PC-9 (cell line): Measurements from ENCODE around the gene TUBGCP6. TPM values are rescaled to one million over a fixed set of nuclear protein-coding genes. Genes with fewer than 3 reads are reported as not detected.
A peak's percentile ranks its signal among the peaks of the same experiment; 100 is the strongest.
"Not testable (repeated sequence)": the region's sequence is repeated elsewhere in the genome, so short reads cannot be mapped to it uniquely, and the experiment has no call there.

Experiments
- BruUV-seq: library from RNA; stranded (reverse); fragments of 400-500 nt; replicated peaks from 2 replicates; lab custom pipeline; 2021; lab: Mats Ljungman, UMichigan
- CTCF ChIA-PET: fragments of 300-600 bp; sonication (Branson Sonifier 250); formaldehyde crosslinking; loops from one replicate; lab custom pipeline; 2022; ENCODE audit warnings: antibody characterized with exemption; lab: Charles Lee
- POLR2A ChIA-PET: fragments of 300-600 bp; sonication (Branson Sonifier 250); formaldehyde crosslinking; loops from one replicate; lab custom pipeline; 2022; ENCODE audit warnings: antibody characterized with exemption; ENCODE audit not compliant: unreplicated experiment; lab: Charles Lee
- DNase-seq, 2 experiments: peaks; one replicate each; pipeline versions ENCODE4 v3.0.0 to v3.0.0-alpha.2; 2015 to 2022; ENCODE audit warnings: mixed read lengths in 1 of 2
- H2AFZ ChIP-seq: fragments of 200-600 bp; sonication (generic); 2 replicates; pipeline ENCODE4 v1.8.1; 2017; ENCODE audit warnings: antibody characterized with exemption
- H3F3A ChIP-seq: fragments of 200-600 bp; sonication (generic); 2 replicates; pipeline ENCODE4 v1.8.1; 2017; ENCODE audit warnings: antibody characterized with exemption, mild to moderate bottlenecking, low read depth; ENCODE audit not compliant: insufficient read depth
- H3K27ac ChIP-seq: fragments of 200-600 bp; sonication (generic); 2 replicates; pipeline ENCODE4 v1.6.1; 2016; ENCODE audit warnings: mixed run types
- H3K27me3 ChIP-seq: fragments of 200-600 bp; sonication (generic); 2 replicates; pipeline ENCODE4 v1.6.1; 2016; ENCODE audit warnings: low read depth, mixed run types; ENCODE audit not compliant: insufficient read depth
- H3K36me3 ChIP-seq: fragments of 200-600 bp; sonication (generic); 2 replicates; pipeline ENCODE4 v1.6.1; 2016; ENCODE audit warnings: low read depth, mixed run types
- H3K4me1 ChIP-seq: fragments of 200-600 bp; sonication (generic); replicated peaks from 2 replicates; pipeline ENCODE4 v1.6.1; 2016; ENCODE audit warnings: mixed run types; ENCODE audit not compliant: insufficient read depth
- H3K4me2 ChIP-seq: fragments of 200-600 bp; sonication (generic); 2 replicates; pipeline ENCODE4 v1.6.1; 2017; ENCODE audit warnings: mixed run types
- H3K4me3 ChIP-seq: fragments of 200-600 bp; sonication (generic); 2 replicates; pipeline ENCODE4 v1.6.1; 2016; ENCODE audit warnings: mixed run types
- H3K79me2 ChIP-seq: fragments of 200-600 bp; sonication (generic); 2 replicates; pipeline ENCODE4 v1.6.1; 2017; ENCODE audit warnings: low read depth, mixed run types
- H3K9me2 ChIP-seq: fragments of 200-600 bp; sonication (generic); 2 replicates; pipeline ENCODE4 v1.8.1; 2017; ENCODE audit warnings: mild to moderate bottlenecking; ENCODE audit not compliant: insufficient read depth
- H3K9me3 ChIP-seq: fragments of 200-600 bp; sonication (generic); 2 replicates; pipeline ENCODE4 v1.8.1; 2016; ENCODE audit warnings: low read depth; ENCODE audit not compliant: insufficient read depth
- H4K20me1 ChIP-seq: fragments of 200-600 bp; sonication (generic); 2 replicates; pipeline ENCODE4 v1.8.1; 2017; ENCODE audit not compliant: insufficient read depth
- CTCF ChIP-seq: fragments of 200-600 bp; sonication (generic); conservative IDR thresholded peaks from 2 replicates; pipeline ENCODE4 v1.6.1; 2017; ENCODE audit warnings: mixed run types, antibody characterized with exemption, mild to moderate bottlenecking, moderate library complexity
- EZH2 ChIP-seq: fragments of 200-600 bp; sonication (generic); IDR thresholded peaks from 2 replicates; pipeline ENCODE4 v1.8.0; 2017; ENCODE audit warnings: antibody characterized with exemption, low read depth
- intact Hi-C: fragments of 100-400 bp; cut with micrococcal nuclease; formaldehyde crosslinking; loops from one replicate; pipeline ENCODE4 v1.10.0; 2022; ENCODE audit not compliant: unreplicated experiment
- total RNA-seq: library from RNA; stranded (reverse); gene quantifications from 2 replicates; pipeline ENCODE4 v1.2.3, GENCODE V29; 2021

TUBGCP6 gene
- total RNA-seq, 1 experiment from 2014 or later, result 31.3 TPM

DNA sequence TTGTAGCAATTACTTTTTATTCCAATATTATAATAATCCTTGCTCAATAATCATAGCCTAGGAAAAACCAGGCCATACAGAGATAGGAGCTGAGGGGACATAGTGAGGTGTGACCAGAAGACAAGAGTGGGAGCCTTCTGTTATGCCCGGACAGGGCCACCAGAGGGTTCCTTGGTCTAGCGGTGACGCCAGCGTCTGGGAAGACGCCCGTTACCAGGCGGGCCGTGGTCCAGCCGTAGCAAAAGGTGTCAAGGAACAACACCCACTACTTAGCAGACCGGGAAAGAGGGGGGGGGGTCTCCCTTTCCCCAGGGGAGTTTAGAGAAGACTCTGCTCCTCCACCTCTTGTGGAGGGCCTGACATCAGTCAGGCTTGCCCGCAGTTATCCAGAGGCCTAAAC, 28.5 kb upstream of the TUBGCP6 start:
- H3K9me3 ChIP-seq, POLR2A ChIA-PET, DNase-seq, H3K79me2 ChIP-seq, H3K4me3 ChIP-seq, H3K27me3 ChIP-seq, H3K27ac ChIP-seq, BruUV-seq, H3K9me2 ChIP-seq, H3K4me2 ChIP-seq, H2AFZ ChIP-seq: not testable (repeated sequence)
- Histone ChIP-seq H3F3A (peaks cover 81% of the 10 kb centered on the region), H4K20me1 (peaks cover 20% of the 10 kb centered on the region), H3K4me1 (peaks cover 43% of the 10 kb centered on the region), H3K36me3 (peaks cover 36% of the 10 kb centered on the region)
- peak; percentile 15; the same call in 1 of the 2 replicates for TF ChIP-seq CTCF
- CTCF ChIA-PET, result interaction anchor here (0.5 kb wide), 1 partner anchor 57 kb away, joined by 6 read pairs; no protein-coding TSS in a partner anchor
- intact Hi-C loops, result loop anchor here (5.0 kb wide), 2 partner anchors 34 to 69 kb away; partner anchors contain the start of genes PLXNB2 and PPP6R2

DNA sequence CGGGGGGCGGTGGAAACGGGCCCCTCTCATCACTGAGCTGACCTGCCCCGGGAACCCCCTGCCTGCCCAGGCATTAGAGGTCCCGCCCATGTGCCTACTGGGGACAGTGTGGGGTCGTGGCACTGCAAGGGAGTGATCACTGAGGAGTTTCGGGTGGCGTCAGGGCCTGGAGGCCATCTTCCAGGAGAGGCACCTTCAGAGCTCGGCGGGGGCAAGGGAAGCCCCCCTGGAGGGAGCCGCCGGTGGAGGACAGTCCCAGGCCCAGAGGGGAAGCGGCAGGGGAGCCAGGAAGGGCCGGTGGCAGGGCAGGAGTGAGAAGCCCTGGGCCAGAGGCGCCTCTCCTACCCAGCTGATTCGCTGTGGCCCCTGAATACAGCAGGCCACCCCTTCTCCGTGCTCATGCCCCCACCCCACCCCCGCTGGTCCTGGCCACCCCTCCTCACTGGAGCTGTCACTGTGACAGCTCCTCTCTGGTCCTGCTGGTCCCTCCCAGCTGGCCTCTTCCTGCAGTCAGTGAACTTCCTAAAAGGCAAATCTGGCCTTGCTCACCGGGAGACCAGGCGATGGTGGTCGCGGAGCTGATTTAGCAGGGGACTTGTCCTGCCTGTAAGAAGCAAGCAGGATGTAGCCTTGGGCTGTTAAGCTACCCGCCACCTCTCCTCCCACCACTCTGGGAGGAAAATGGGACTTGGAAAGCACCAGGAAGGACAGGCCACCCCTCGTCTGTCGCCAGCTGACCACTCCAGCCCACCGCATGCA, 27.4 kb upstream of the TUBGCP6 start:
- H3K27me3 ChIP-seq, result no peaks in the 10 kb centered on the region
- H3K9me3 ChIP-seq, result no peaks in the 10 kb centered on the region
- peak overlapping the region; percentile 100; the same call in 1 of the 2 replicates for H3K4me2 ChIP-seq
- TF ChIP-seq CTCF, result no peak
- H4K20me1 ChIP-seq, result peaks cover 20% of the 10 kb centered on the region
- H3K4me1 ChIP-seq, result peaks cover 47% of the 10 kb centered on the region
- H3K36me3 ChIP-seq, result peaks cover 25% of the 10 kb centered on the region
- no peak overlapping the region for H3K27ac ChIP-seq
- H3K4me3 ChIP-seq, result no peak overlapping the region
- no peaks in the 10 kb centered on the region for H3K9me2 ChIP-seq
- H3K79me2 ChIP-seq, result no peaks in the 10 kb centered on the region
- intact Hi-C loops, result loop anchor here (5.0 kb wide), 2 partner anchors 35 to 70 kb away; partner anchors contain the start of genes PLXNB2 and PPP6R2
- H2AFZ ChIP-seq, result no peak overlapping the region
- POLR2A ChIA-PET, result interaction anchor here (0.6 kb wide), 2 partner anchors 57 to 317 kb away, joined by 3 read pairs; no protein-coding TSS in a partner anchor
- no TSS peak for BruUV-seq
- CTCF ChIA-PET, result interaction anchor here (0.5 to 1.2 kb wide), 3 partner anchors 32 to 56 kb away, joined by 3 to 5 read pairs (median 3); no protein-coding TSS in a partner anchor
- DNase-seq, result peak in 1 of 2 experiments; percentile 63
- H3F3A ChIP-seq, result peaks cover 70% of the 10 kb centered on the region

DNA sequence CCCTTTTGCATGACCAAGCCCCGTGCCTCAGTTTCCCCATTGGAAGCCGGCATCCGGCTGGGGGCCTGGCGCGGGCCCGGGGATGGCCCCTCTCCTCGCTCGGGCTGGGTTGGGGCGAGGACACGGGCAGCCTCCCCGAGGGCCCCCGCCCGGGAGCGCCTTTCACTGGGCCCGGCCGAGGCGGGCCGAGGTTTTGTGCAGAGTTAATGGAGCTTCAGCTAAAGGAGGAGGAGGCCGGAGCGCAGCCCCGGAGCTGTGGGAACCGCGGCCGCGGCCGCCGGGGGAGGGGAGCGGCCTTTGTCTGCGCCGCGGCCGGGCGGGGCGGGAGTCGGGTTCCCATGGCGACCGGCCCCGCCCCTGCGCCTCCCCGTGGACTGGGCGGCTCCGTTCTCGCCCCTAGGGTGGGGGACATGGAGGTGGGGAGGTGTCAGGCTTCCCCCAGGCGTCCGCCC, 26.7 kb upstream of the TUBGCP6 start:
- no peak for TF ChIP-seq EZH2
- TF ChIP-seq CTCF, result 0 out of 2 replicates have a peak, but pooled peaks have one; percentile 30
- H3K9me2 ChIP-seq, result no peaks in the 10 kb centered on the region
- H3F3A ChIP-seq, result peaks cover 63% of the 10 kb centered on the region
- no TSS peak for BruUV-seq
- no peak overlapping the region for H3K27ac ChIP-seq
- H4K20me1 ChIP-seq, result peaks cover 20% of the 10 kb centered on the region
- no peaks in the 10 kb centered on the region for H3K9me3 ChIP-seq
- peak overlapping the region; percentile 100 for H3K4me2 ChIP-seq
- H3K36me3 ChIP-seq, result peaks cover 18% of the 10 kb centered on the region
- no peaks in the 10 kb centered on the region for H3K79me2 ChIP-seq
- POLR2A ChIA-PET, result interaction anchor here (0.6 kb wide), 1 partner anchor 58 kb away, joined by 3 read pairs; no protein-coding TSS in a partner anchor
- CTCF ChIA-PET, result interaction anchor here (0.5 to 1.2 kb wide), 2 partner anchors 32 to 53 kb away, joined by 5 to 8 read pairs; no protein-coding TSS in a partner anchor
- H3K4me1 ChIP-seq, result peaks cover 47% of the 10 kb centered on the region
- peak in 1 of 2 experiments; percentile 73 for DNase-seq
- no peaks in the 10 kb centered on the region for H3K27me3 ChIP-seq
- H3K4me3 ChIP-seq, result peak overlapping the region; percentile 82
- 0 out of 2 replicates have a peak overlapping the region, but pooled peaks have one; percentile 7 for H2AFZ ChIP-seq
- intact Hi-C loops, result loop anchor here (5.0 kb wide), 2 partner anchors 36 to 71 kb away; partner anchors contain the start of genes PLXNB2 and PPP6R2
